Mammary epithelial cell (primary cell): ENCODE data around the gene DLD.

Source experiments
- CTCF ChIP-seq, 2 donors: IDR thresholded peaks in 1 of 2; conservative IDR thresholded peaks in 1 of 2; 2 replicates each; pipeline ENCODE4 v1.5.1; 2011 to 2012; ENCODE audit warnings: inconsistent platforms in 2 of 2, low read length in 2 of 2, mild to moderate bottlenecking in 2 of 2, control low read depth in 1 of 2, low read depth in 1 of 2; ENCODE audit not compliant: insufficient read depth in 1 of 2; ENCODE audit errors: extremely low read depth in 1 of 2
- EZH2 ChIP-seq: IDR thresholded peaks from 2 replicates; pipeline ENCODE4 v1.6.1; 2012; ENCODE audit warnings: low read length, inconsistent platforms, borderline replicate concordance

GRCh38 chr7:107907790-107908189 lies 16.8 kb downstream of the DLD start:
- TF ChIP-seq EZH2: no peak
- TF ChIP-seq CTCF (conservative IDR thresholded peaks at IDR 0.05 in 1 of 2, IDR thresholded peaks at IDR 0.05 in 1 of 2; ENCODE audit: extremely low read depth in 1 of 2, insufficient read depth in 1 of 2, low read depth in 1 of 2, low read length in 2 of 2): no peak
